GM19035 (cell line): Measurements from ENCODE around the gene PRKCE.

Experiments used
- ATAC-seq: cut with Tn5 transposase; IDR thresholded peaks from one replicate; pipeline ENCODE4 v1.9.1; 2021; ENCODE audit not compliant: unreplicated experiment

The PRKCE gene

GRCh38 chr2:45830322-45830721, 178.8 kb downstream of the PRKCE start:
- no peak for ATAC-seq

GRCh38 chr2:45833301-45833967, 182.0 kb downstream of the PRKCE start:
- peak; percentile 35 for ATAC-seq

GRCh38 chr2:45833968-45834344, 182.5 kb downstream of the PRKCE start:
- ATAC-seq: peak; percentile 87

- ATAC-seq: no peak
Measured at GRCh38 chr2:45834372-45834771, 182.9 kb downstream of the PRKCE start.

- no peak for ATAC-seq
Measured at GRCh38 chr2:45834858-45835257, 183.4 kb downstream of the PRKCE start.

GRCh38 chr2:45836316-45836715, 184.8 kb downstream of the PRKCE start:
- no peak for ATAC-seq

GRCh38 chr2:45836740-45837139, 185.3 kb downstream of the PRKCE start:
- no peak for ATAC-seq

- no peak for ATAC-seq
Measured at GRCh38 chr2:45837812-45838341, 186.4 kb downstream of the PRKCE start.

- no peak for ATAC-seq
Measured at GRCh38 chr2:45839508-45840251, 188.2 kb downstream of the PRKCE start.

GRCh38 chr2:45840481-45840880, 189.0 kb downstream of the PRKCE start:
- no peak for ATAC-seq

- ATAC-seq: no peak
Measured at GRCh38 chr2:45841752-45842407, 190.4 kb downstream of the PRKCE start.

- ATAC-seq: peak; percentile 65
Measured at GRCh38 chr2:45843136-45843535, 191.7 kb downstream of the PRKCE start.

GRCh38 chr2:45844796-45845457, 193.5 kb downstream of the PRKCE start:
- no peak for ATAC-seq

GRCh38 chr2:45845566-45845965, 194.1 kb downstream of the PRKCE start:
- no peak for ATAC-seq

GRCh38 chr2:45849491-45850283, 198.2 kb downstream of the PRKCE start:
- no peak for ATAC-seq

- ATAC-seq: no peak
Measured at GRCh38 chr2:45850558-45850957, 199.1 kb downstream of the PRKCE start.

- no peak for ATAC-seq
Measured at GRCh38 chr2:45851111-45851510, 199.6 kb downstream of the PRKCE start.

GRCh38 chr2:45851576-45852304, 200.3 kb downstream of the PRKCE start:
- ATAC-seq: no peak

- ATAC-seq: no peak
Measured at GRCh38 chr2:45852450-45853150, 201.1 kb downstream of the PRKCE start.
